Right lobe of liver (tissue), 4 donors: ENCODE measurements around the gene RARB.

Experiments used
- POLR2A ChIP-seq: fragments of 450-650 bp; IDR thresholded peaks from one replicate; pipeline ENCODE4 v1.6.1; 2017; ENCODE audit warnings: antibody characterized with exemption, mild to moderate bottlenecking
- TF ChIP-seq, protein P1 (sequence below), 4 donors: fragments of 200-600 bp in 3 of 4; fragments of 450-650 bp in 1 of 4; IDR thresholded peaks; one replicate each; pipeline versions ENCODE4 v1.5.1 to v1.8.0; 2016 to 2022; ENCODE audit warnings: antibody characterized with exemption in 4 of 4, mild to moderate bottlenecking in 2 of 4
- donor health status: DM: no; HTN: no; CAD: no.
- donor health status: DM: no; HTN: no; CAD: no.
- donor health status: DM: no; HTN: yes; CAD: no.

DNA sequence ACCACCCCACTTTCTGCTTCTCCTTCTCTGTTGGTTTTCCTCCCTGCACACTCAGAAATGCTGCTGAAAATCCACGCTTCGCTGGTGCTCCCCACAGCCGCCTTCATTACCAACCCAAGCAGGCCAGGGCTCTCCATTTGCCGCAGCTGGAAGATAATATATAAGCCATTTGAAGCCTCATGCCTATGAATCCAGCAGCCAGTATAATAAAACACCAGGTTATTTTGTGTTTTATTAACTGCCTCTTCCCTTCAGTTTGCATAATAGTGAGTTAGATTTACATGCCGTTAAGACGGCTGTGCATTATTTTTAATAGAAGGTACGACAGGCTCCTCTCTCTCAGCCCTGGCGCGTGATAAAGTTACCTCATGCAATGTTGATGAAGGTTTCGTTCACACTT is 150.0 kb downstream of the RARB start:
- no peak for TF ChIP-seq POLR2A
- TF ChIP-seq, protein P1, sequence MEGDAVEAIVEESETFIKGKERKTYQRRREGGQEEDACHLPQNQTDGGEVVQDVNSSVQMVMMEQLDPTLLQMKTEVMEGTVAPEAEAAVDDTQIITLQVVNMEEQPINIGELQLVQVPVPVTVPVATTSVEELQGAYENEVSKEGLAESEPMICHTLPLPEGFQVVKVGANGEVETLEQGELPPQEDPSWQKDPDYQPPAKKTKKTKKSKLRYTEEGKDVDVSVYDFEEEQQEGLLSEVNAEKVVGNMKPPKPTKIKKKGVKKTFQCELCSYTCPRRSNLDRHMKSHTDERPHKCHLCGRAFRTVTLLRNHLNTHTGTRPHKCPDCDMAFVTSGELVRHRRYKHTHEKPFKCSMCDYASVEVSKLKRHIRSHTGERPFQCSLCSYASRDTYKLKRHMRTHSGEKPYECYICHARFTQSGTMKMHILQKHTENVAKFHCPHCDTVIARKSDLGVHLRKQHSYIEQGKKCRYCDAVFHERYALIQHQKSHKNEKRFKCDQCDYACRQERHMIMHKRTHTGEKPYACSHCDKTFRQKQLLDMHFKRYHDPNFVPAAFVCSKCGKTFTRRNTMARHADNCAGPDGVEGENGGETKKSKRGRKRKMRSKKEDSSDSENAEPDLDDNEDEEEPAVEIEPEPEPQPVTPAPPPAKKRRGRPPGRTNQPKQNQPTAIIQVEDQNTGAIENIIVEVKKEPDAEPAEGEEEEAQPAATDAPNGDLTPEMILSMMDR (IDR thresholded peaks at IDR 0.05), result no peak
